Measurements from ENCODE around the gene ANKRD34A. TPM values are rescaled to one million over a fixed set of nuclear protein-coding genes. Genes with fewer than 3 reads are reported as not detected.

ANKRD34A gene
- total and polyA plus RNA-seq, 2 experiments from 2014 or later, result 1.3 to 2.3 TPM

DNA sequence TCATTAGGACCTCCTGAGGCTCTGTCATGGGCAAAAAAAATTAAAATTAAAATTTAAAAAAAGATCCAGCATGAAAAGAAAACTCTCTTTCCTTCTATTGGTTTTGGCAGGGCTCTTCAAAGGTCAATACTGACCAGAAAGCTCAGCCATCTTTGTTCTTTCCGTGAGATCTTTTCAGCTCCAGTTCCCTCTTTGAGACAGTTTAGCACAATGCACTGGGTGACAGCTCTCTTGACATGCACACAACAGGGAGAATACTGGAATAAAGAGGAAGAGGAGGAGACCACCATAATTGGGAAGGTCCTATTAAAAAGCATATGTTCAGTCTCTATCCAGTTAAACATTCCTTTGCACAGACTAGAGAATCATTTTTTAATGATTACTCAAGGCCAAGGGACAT, 12.8 kb downstream of the ANKRD34A start:
- H3F3A ChIP-seq (ENCODE audit: insufficient read depth), result peaks cover 14% of the 10 kb centered on the region; the same call in 1 of the 2 replicates
- DNase-seq, result no peak
- H3K79me2 ChIP-seq (ENCODE audit: insufficient read depth), result peaks cover 100% of the 10 kb centered on the region
- no peaks in the 10 kb centered on the region for H3K9me2 ChIP-seq (ENCODE audit: insufficient read depth)
- H3K27me3 ChIP-seq (replicated peaks; ENCODE audit: insufficient read depth), result no peaks in the 10 kb centered on the region
- WGBS, 2 experiments (ENCODE audit: low coverage in 1 of 2, low lambda C conversion rate in 2 of 2, missing lambda C conversion rate in 2 of 2), result 97% methylated on average over 1 of the region's 1 CpG
- H2AFZ ChIP-seq, result no peak overlapping the region
- TF ChIP-seq EZH2phosphoT487 (IDR thresholded peaks at IDR 0.05; ENCODE audit: insufficient read depth, low read depth), result no peak
- no peak for TF ChIP-seq EZH2 (IDR thresholded peaks at IDR 0.05; ENCODE audit: insufficient read depth, poor library complexity, severe bottlenecking)
- H4K20me1 ChIP-seq (ENCODE audit: insufficient read depth), result no peaks in the 10 kb centered on the region
- no peak overlapping the region for H3K27ac ChIP-seq
- H3K9me3 ChIP-seq (ENCODE audit: low read depth), result no peaks in the 10 kb centered on the region
- peaks cover 26% of the 10 kb centered on the region for H3K4me1 ChIP-seq (ENCODE audit: insufficient read depth)
- no peak overlapping the region for H3K4me3 ChIP-seq
- H3K9ac ChIP-seq, result no peak overlapping the region
- in situ Hi-C loops (cut with MboI), result no loop called here
- no peak overlapping the region for H3K4me2 ChIP-seq (ENCODE audit: unreplicated experiment)
- H3K36me3 ChIP-seq (ENCODE audit: low read depth), result 0 out of 2 replicates have a peak, but pooled peaks cover 6% of the 10 kb centered on the region

GRCh38 chr1:145949219-145949618, 15.2 kb downstream of the ANKRD34A start:
- H3K79me2 ChIP-seq (ENCODE audit: insufficient read depth), result peaks cover 100% of the 10 kb centered on the region
- TF ChIP-seq EZH2phosphoT487 (IDR thresholded peaks at IDR 0.05; ENCODE audit: insufficient read depth, low read depth), result no peak
- no peak for TF ChIP-seq EZH2 (IDR thresholded peaks at IDR 0.05; ENCODE audit: insufficient read depth, poor library complexity, severe bottlenecking)
- H4K20me1 ChIP-seq (ENCODE audit: insufficient read depth), result no peaks in the 10 kb centered on the region

GRCh38 chr1:145947551-145947950, 16.8 kb downstream of the ANKRD34A start:
- WGBS, 2 experiments (ENCODE audit: low coverage in 1 of 2, low lambda C conversion rate in 2 of 2, missing lambda C conversion rate in 2 of 2), result 75 to 76% methylated on average over 4 of the region's 4 CpGs
- Histone ChIP-seq H3K4me3 (no peak overlapping the region), H3K36me3 (ENCODE audit: low read depth) (peaks cover 12% of the 10 kb centered on the region; the same call in 1 of the 2 replicates), H2AFZ (no peak overlapping the region), H3K9me2 (ENCODE audit: insufficient read depth) (no peaks in the 10 kb centered on the region), H3K27me3 (replicated peaks; ENCODE audit: insufficient read depth) (no peaks in the 10 kb centered on the region), H3K4me1 (ENCODE audit: insufficient read depth) (peaks cover 4% of the 10 kb centered on the region; the same call in 1 of the 2 replicates), H3K27ac (no peak overlapping the region), H3K9me3 (ENCODE audit: low read depth) (no peaks in the 10 kb centered on the region), H4K20me1 (ENCODE audit: insufficient read depth) (no peaks in the 10 kb centered on the region), H3K9ac (no peak overlapping the region), H3F3A (ENCODE audit: insufficient read depth) (0 out of 2 replicates have a peak, but pooled peaks cover 3% of the 10 kb centered on the region), H3K79me2 (ENCODE audit: insufficient read depth) (peaks cover 92% of the 10 kb centered on the region), H3K4me2 (ENCODE audit: unreplicated experiment) (no peak overlapping the region)
- no peak for DNase-seq
- in situ Hi-C loops (cut with MboI), result no loop called here
- no peak for TF ChIP-seq EZH2 (IDR thresholded peaks at IDR 0.05; ENCODE audit: insufficient read depth, poor library complexity, severe bottlenecking)
- no peak for TF ChIP-seq EZH2phosphoT487 (IDR thresholded peaks at IDR 0.05; ENCODE audit: insufficient read depth, low read depth)

More at GRCh38 chr1:145949219-145949618, 15.2 kb downstream of the ANKRD34A start:
- Histone ChIP-seq H3K27me3 (replicated peaks; ENCODE audit: insufficient read depth) (no peaks in the 10 kb centered on the region), H2AFZ (no peak overlapping the region), H3K27ac (no peak overlapping the region), H3F3A (ENCODE audit: insufficient read depth) (no peaks in the 10 kb centered on the region), H3K9me2 (ENCODE audit: insufficient read depth) (no peaks in the 10 kb centered on the region), H3K36me3 (ENCODE audit: low read depth) (peaks cover 8% of the 10 kb centered on the region; the same call in 1 of the 2 replicates), H3K4me1 (ENCODE audit: insufficient read depth) (peaks cover 3% of the 10 kb centered on the region), H3K4me2 (ENCODE audit: unreplicated experiment) (no peak overlapping the region), H3K4me3 (no peak overlapping the region), H3K9ac (no peak overlapping the region), H3K9me3 (ENCODE audit: low read depth) (no peaks in the 10 kb centered on the region)
- in situ Hi-C loops (cut with MboI), result no loop called here
- peak; percentile 20 for DNase-seq
- 71 to 74% methylated on average over 4 of the region's 4 CpGs for WGBS, 2 experiments (ENCODE audit: low coverage in 1 of 2, low lambda C conversion rate in 2 of 2, missing lambda C conversion rate in 2 of 2)

GRCh38 chr1:145946477-145946986, 17.8 kb downstream of the ANKRD34A start:
- WGBS, 2 experiments (ENCODE audit: low coverage in 1 of 2, low lambda C conversion rate in 2 of 2, missing lambda C conversion rate in 2 of 2), result 82 to 85% methylated on average over 4 of the region's 4 CpGs

More at GRCh38 chr1:145946477-145946986, 17.8 kb downstream of the ANKRD34A start:
- H3K4me2 ChIP-seq (ENCODE audit: unreplicated experiment), result no peak overlapping the region
- H2AFZ ChIP-seq, result no peak overlapping the region
- H4K20me1 ChIP-seq (ENCODE audit: insufficient read depth), result no peaks in the 10 kb centered on the region
- no peak overlapping the region for H3K9ac ChIP-seq
- H3K36me3 ChIP-seq (ENCODE audit: low read depth), result peaks cover 12% of the 10 kb centered on the region; the same call in 1 of the 2 replicates
- H3K27me3 ChIP-seq (replicated peaks; ENCODE audit: insufficient read depth), result no peaks in the 10 kb centered on the region
- H3K27ac ChIP-seq, result no peak overlapping the region
- no peaks in the 10 kb centered on the region for H3K9me2 ChIP-seq (ENCODE audit: insufficient read depth)
- 0 out of 2 replicates have a peak, but pooled peaks cover 4% of the 10 kb centered on the region for H3F3A ChIP-seq (ENCODE audit: insufficient read depth)
- no peak overlapping the region for H3K4me3 ChIP-seq
- no peaks in the 10 kb centered on the region for H3K9me3 ChIP-seq (ENCODE audit: low read depth)
- TF ChIP-seq EZH2phosphoT487 (IDR thresholded peaks at IDR 0.05; ENCODE audit: insufficient read depth, low read depth), result no peak
- no peak for TF ChIP-seq EZH2 (IDR thresholded peaks at IDR 0.05; ENCODE audit: insufficient read depth, poor library complexity, severe bottlenecking)
- DNase-seq, result no peak
- in situ Hi-C loops (cut with MboI), result no loop called here
- peaks cover 86% of the 10 kb centered on the region for H3K79me2 ChIP-seq (ENCODE audit: insufficient read depth)
- peaks cover 4% of the 10 kb centered on the region; the same call in 1 of the 2 replicates for H3K4me1 ChIP-seq (ENCODE audit: insufficient read depth)

Measured in GM23248 (cell line).